Skeletal muscle tissue (tissue), 4 donors: ENCODE data around the gene FLT3LG. TPM values are rescaled to one million over a fixed set of nuclear protein-coding genes. Genes with fewer than 3 reads are reported as not detected.
"Not testable (repeated sequence)": the region's sequence is repeated elsewhere in the genome, so short reads cannot be mapped to it uniquely, and the experiment has no call there.

ENCODE experiments used
- H3K27ac ChIP-seq: one replicate; pipeline ENCODE4 v1.7.0; 2013; ENCODE audit warnings: mild to moderate bottlenecking, low read depth, low read length, inconsistent platforms
- H3K27me3 ChIP-seq, 3 donors: one replicate each; pipeline ENCODE4 v1.7.0; 2013; ENCODE audit warnings: low read length in 3 of 3; ENCODE audit not compliant: control insufficient read depth in 3 of 3, insufficient read depth in 3 of 3
- H3K36me3 ChIP-seq, 3 donors: one replicate each; pipeline ENCODE4 v1.7.0; 2013; ENCODE audit warnings: low read length in 3 of 3; ENCODE audit not compliant: control insufficient read depth in 3 of 3, insufficient read depth in 3 of 3
- H3K4me1 ChIP-seq, 3 donors: one replicate each; pipeline ENCODE4 v1.7.0; 2013; ENCODE audit warnings: low read length in 3 of 3, mild to moderate bottlenecking in 3 of 3; ENCODE audit not compliant: control insufficient read depth in 3 of 3, insufficient read depth in 3 of 3
- H3K4me3 ChIP-seq, 3 donors: one replicate each; pipeline ENCODE4 v1.7.0; 2013; ENCODE audit warnings: low read length in 3 of 3
- H3K9ac ChIP-seq, 3 donors: one replicate each; pipeline ENCODE4 v1.7.0; 2013; ENCODE audit warnings: low read length in 3 of 3, mild to moderate bottlenecking in 3 of 3, moderate library complexity in 2 of 3, low read depth in 1 of 3
- H3K9me3 ChIP-seq, 3 donors: one replicate each; pipeline ENCODE4 v1.7.0; 2013; ENCODE audit warnings: low read length in 3 of 3; ENCODE audit not compliant: control insufficient read depth in 3 of 3
- total RNA-seq: library from RNA; depleted of rRNA; stranded (reverse); fragments of >200 nt; gene quantifications from one replicate; pipeline ENCODE4 v1.2.3, GENCODE V29; 2014
- donor health status: Osteomylitis.

The FLT3LG gene
- total RNA-seq, 1 donor from 2014 or later, result 0.52 TPM

GRCh38 chr19:49470615-49470978 is 3.4 kb upstream of the FLT3LG start:
- no peak overlapping the region for H3K27ac ChIP-seq
- H3K36me3 ChIP-seq, result peaks cover 2 to 4% (median 3%) of the 10 kb centered on the region in 3 donors
- no peaks in the 10 kb centered on the region for H3K27me3 ChIP-seq
- H3K9me3 ChIP-seq, result no peaks in the 10 kb centered on the region
- H3K9ac ChIP-seq, result no peak overlapping the region
- H3K4me1 ChIP-seq, result peaks cover 23 to 29% (median 27%) of the 10 kb centered on the region in 3 donors
- H3K4me3 ChIP-seq, result no peak overlapping the region

GRCh38 chr19:49472936-49473335 is 1.1 kb upstream of the FLT3LG start:
- Histone ChIP-seq H3K27ac (no peak overlapping the region), H3K27me3 (no peaks in the 10 kb centered on the region), H3K9ac (peak overlapping the region in 1 of 3 donors; percentile 3), H3K4me3 (no peak overlapping the region), H3K4me1 (peaks cover 23 to 29% (median 27%) of the 10 kb centered on the region in 3 donors), H3K36me3 (peaks cover 0 to 3% (median 0%) of the 10 kb centered on the region in 3 donors), H3K9me3 (no peaks in the 10 kb centered on the region)

- Histone ChIP-seq H3K9ac (peak overlapping the region; percentile 74 to 84 (median 74)), H3K4me3 (peak overlapping the region; percentile 74 to 83 (median 78)), H3K27ac (peak overlapping the region; percentile 71), H3K4me1 (peaks cover 22 to 25% (median 25%) of the 10 kb centered on the region in 3 donors)
- not testable (repeated sequence) for H3K36me3 ChIP-seq, H3K27me3 ChIP-seq, H3K9me3 ChIP-seq
Measured at GRCh38 chr19:49473501-49473867, 531 bp upstream of the FLT3LG start.

- H3K36me3 ChIP-seq, result no peaks in the 10 kb centered on the region
- peaks cover 16 to 19% (median 18%) of the 10 kb centered on the region in 3 donors for H3K4me1 ChIP-seq
- no peaks in the 10 kb centered on the region for H3K9me3 ChIP-seq
- H3K9ac ChIP-seq, result peak overlapping the region; percentile 74 to 84 (median 81)
- no peaks in the 10 kb centered on the region for H3K27me3 ChIP-seq
- H3K27ac ChIP-seq, result peak overlapping the region; percentile 71
- H3K4me3 ChIP-seq, result peak overlapping the region; percentile 74 to 83 (median 78)
Measured at GRCh38 chr19:49474542-49474924, 518 bp downstream of the FLT3LG start.

GRCh38 chr19:49475191-49475917 is 1.3 kb downstream of the FLT3LG start:
- H3K36me3 ChIP-seq, result no peaks in the 10 kb centered on the region
- H3K9ac ChIP-seq, result peak overlapping the region in 1 of 3 donors; percentile 16
- H3K4me3 ChIP-seq, result peak overlapping the region in 2 of 3 donors; percentile 74 to 83
- H3K27ac ChIP-seq, result no peak overlapping the region
- no peaks in the 10 kb centered on the region for H3K9me3 ChIP-seq
- peaks cover 16 to 18% (median 16%) of the 10 kb centered on the region in 3 donors for H3K4me1 ChIP-seq
- no peaks in the 10 kb centered on the region for H3K27me3 ChIP-seq

- H3K4me1 ChIP-seq, result peaks cover 16 to 18% (median 16%) of the 10 kb centered on the region in 3 donors
- peak overlapping the region in 1 of 3 donors; percentile 25 for H3K9ac ChIP-seq
- H3K27me3 ChIP-seq, result no peaks in the 10 kb centered on the region
- no peak overlapping the region for H3K27ac ChIP-seq
- H3K36me3 ChIP-seq, result no peaks in the 10 kb centered on the region
- H3K4me3 ChIP-seq, result no peak overlapping the region
- H3K9me3 ChIP-seq, result no peaks in the 10 kb centered on the region
Measured at GRCh38 chr19:49475995-49476880, 2.2 kb downstream of the FLT3LG start.

GRCh38 chr19:49479975-49480628 is 6.1 kb downstream of the FLT3LG start:
- no peak overlapping the region for H3K4me3 ChIP-seq
- H3K27ac ChIP-seq, result no peak overlapping the region
- H3K9ac ChIP-seq, result no peak overlapping the region
- peaks cover 0 to under 1% (median under 1%) of the 10 kb centered on the region in 3 donors for H3K4me1 ChIP-seq
- H3K9me3 ChIP-seq, result no peaks in the 10 kb centered on the region
- no peaks in the 10 kb centered on the region for H3K36me3 ChIP-seq
- no peaks in the 10 kb centered on the region for H3K27me3 ChIP-seq

GRCh38 chr19:49481020-49481683 is 7.1 kb downstream of the FLT3LG start:
- Histone ChIP-seq H3K27me3 (no peaks in the 10 kb centered on the region), H3K4me1 (no peaks in the 10 kb centered on the region), H3K9me3 (no peaks in the 10 kb centered on the region), H3K4me3 (no peak overlapping the region), H3K27ac (no peak overlapping the region), H3K9ac (peak overlapping the region in 1 of 3 donors; percentile 33), H3K36me3 (no peaks in the 10 kb centered on the region)

GRCh38 chr19:49486232-49486631 is 12.2 kb downstream of the FLT3LG start:
- Histone ChIP-seq H3K36me3 (peaks cover 20 to 24% (median 21%) of the 10 kb centered on the region in 3 donors), H3K4me1 (peaks cover 23 to 32% (median 24%) of the 10 kb centered on the region in 3 donors), H3K9ac (no peak overlapping the region), H3K4me3 (peak overlapping the region in 2 of 3 donors; percentile 13 to 38), H3K27ac (no peak overlapping the region), H3K9me3 (no peaks in the 10 kb centered on the region), H3K27me3 (no peaks in the 10 kb centered on the region)
